Lower lobe of right lung (tissue), 2 donors: ENCODE measurements around the gene ADGRF3. TPM values are rescaled to one million over a fixed set of nuclear protein-coding genes. Genes with fewer than 3 reads are reported as not detected.

Experiments used
- ATAC-seq, 2 donors: fragments of 200-7000 bp; cut with Tn5 transposase; one replicate each; pipeline ENCODE4 v1.9.1; 2020 to 2022; ENCODE audit warnings: mild to moderate bottlenecking in 2 of 2, moderate library complexity in 2 of 2
- DNase-seq: peaks from one replicate; pipeline ENCODE4 v3.0.0-alpha.2; 2020
- H3K27ac ChIP-seq: fragments of 200-600 bp; one replicate; pipeline ENCODE4 v1.8.0; 2022
- H3K27me3 ChIP-seq: fragments of 200-600 bp; one replicate; pipeline ENCODE4 v1.8.0; 2022; ENCODE audit warnings: low read depth
- H3K36me3 ChIP-seq: fragments of 200-600 bp; one replicate; pipeline ENCODE4 v1.8.0; 2022; ENCODE audit warnings: mild to moderate bottlenecking
- H3K4me1 ChIP-seq: fragments of 200-600 bp; one replicate; pipeline ENCODE4 v1.8.0; 2022
- H3K4me3 ChIP-seq: fragments of 200-600 bp; one replicate; pipeline ENCODE4 v1.8.0; 2022; ENCODE audit warnings: mild to moderate bottlenecking
- H3K9me3 ChIP-seq: fragments of 200-600 bp; one replicate; pipeline ENCODE4 v1.8.0; 2022
- intact Hi-C: fragments of 100-400 bp; cut with DNase I; formaldehyde crosslinking; loops from one replicate; pipeline ENCODE4 v1.11.0; 2022
- total RNA-seq: library from RNA; stranded (reverse); fragmentation: NEBNext Ultra II Directional; extraction: Animal tissue kit (Norgen Biotek cat#: 25700); gene quantifications from one replicate; pipeline ENCODE4 v1.2.1, GENCODE V29; 2021
- TF ChIP-seq, protein P1 (sequence below): fragments of 200-600 bp; IDR thresholded peaks from one replicate; pipeline ENCODE4 v1.8.0; 2022; ENCODE audit warnings: antibody characterized with exemption, mild to moderate bottlenecking
- donor health status: DM: no; HTN: yes; CAD: no; lungs with severe emphysema.

ADGRF3 gene
- total RNA-seq, 1 donor from 2014 or later: 0.35 TPM

DNA sequence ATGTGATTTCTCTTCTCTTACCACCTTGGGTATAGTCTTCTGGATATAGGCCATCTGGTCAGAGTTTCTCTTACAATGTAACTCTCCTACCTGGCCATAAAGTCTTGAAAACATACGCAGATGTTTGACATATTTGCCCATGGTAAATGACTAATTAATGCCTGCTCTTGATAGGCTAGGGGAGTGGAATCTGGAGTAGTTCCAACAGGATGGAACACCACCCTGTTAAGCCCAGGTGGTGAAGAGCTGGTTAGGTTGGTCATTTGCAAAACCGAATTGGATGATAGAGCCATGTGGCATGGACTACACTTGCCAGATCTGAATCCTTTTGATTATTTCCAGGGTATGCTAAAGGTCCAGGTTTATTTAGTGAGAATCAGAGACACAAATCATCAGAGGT lies 65.4 kb downstream of the ADGRF3 start:
- TF ChIP-seq, protein P1, sequence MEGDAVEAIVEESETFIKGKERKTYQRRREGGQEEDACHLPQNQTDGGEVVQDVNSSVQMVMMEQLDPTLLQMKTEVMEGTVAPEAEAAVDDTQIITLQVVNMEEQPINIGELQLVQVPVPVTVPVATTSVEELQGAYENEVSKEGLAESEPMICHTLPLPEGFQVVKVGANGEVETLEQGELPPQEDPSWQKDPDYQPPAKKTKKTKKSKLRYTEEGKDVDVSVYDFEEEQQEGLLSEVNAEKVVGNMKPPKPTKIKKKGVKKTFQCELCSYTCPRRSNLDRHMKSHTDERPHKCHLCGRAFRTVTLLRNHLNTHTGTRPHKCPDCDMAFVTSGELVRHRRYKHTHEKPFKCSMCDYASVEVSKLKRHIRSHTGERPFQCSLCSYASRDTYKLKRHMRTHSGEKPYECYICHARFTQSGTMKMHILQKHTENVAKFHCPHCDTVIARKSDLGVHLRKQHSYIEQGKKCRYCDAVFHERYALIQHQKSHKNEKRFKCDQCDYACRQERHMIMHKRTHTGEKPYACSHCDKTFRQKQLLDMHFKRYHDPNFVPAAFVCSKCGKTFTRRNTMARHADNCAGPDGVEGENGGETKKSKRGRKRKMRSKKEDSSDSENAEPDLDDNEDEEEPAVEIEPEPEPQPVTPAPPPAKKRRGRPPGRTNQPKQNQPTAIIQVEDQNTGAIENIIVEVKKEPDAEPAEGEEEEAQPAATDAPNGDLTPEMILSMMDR: no peak
- H3K36me3 ChIP-seq: peaks cover 100% of the 10 kb centered on the region
- H3K4me3 ChIP-seq: no peak overlapping the region
- H3K9me3 ChIP-seq: no peaks in the 10 kb centered on the region
- intact Hi-C loops: no loop called here
- no peak overlapping the region for H3K27ac ChIP-seq
- H3K4me1 ChIP-seq: no peaks in the 10 kb centered on the region
- DNase-seq: no peak
- ATAC-seq: no peak
- H3K27me3 ChIP-seq: no peaks in the 10 kb centered on the region

DNA sequence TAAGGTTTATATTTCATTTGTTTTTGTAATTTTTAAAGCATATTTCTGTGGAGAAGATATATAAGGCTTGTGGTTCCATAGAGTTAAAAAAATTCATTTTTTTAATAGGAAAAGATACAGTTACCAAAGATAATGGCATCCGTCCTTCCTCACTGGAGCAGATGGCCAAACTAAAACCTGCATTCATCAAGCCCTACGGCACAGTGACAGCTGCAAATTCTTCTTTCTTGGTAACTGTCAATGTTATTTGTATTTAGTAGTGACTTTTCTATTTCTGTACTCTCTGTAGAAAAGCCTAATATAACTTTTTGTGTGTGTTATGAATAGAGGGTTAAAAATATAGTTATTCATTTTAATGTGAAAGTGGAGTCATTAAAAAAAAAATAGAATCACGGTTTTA lies 66.7 kb downstream of the ADGRF3 start:
- Histone ChIP-seq H3K4me1 (peaks cover 3% of the 10 kb centered on the region), H3K27ac (no peak overlapping the region), H3K9me3 (no peaks in the 10 kb centered on the region), H3K36me3 (peaks cover 98% of the 10 kb centered on the region), H3K27me3 (no peaks in the 10 kb centered on the region), H3K4me3 (no peak overlapping the region)
- ATAC-seq (no peak), DNase-seq (no peak)
- intact Hi-C loops: no loop called here
- TF ChIP-seq, protein P1: no peak

DNA sequence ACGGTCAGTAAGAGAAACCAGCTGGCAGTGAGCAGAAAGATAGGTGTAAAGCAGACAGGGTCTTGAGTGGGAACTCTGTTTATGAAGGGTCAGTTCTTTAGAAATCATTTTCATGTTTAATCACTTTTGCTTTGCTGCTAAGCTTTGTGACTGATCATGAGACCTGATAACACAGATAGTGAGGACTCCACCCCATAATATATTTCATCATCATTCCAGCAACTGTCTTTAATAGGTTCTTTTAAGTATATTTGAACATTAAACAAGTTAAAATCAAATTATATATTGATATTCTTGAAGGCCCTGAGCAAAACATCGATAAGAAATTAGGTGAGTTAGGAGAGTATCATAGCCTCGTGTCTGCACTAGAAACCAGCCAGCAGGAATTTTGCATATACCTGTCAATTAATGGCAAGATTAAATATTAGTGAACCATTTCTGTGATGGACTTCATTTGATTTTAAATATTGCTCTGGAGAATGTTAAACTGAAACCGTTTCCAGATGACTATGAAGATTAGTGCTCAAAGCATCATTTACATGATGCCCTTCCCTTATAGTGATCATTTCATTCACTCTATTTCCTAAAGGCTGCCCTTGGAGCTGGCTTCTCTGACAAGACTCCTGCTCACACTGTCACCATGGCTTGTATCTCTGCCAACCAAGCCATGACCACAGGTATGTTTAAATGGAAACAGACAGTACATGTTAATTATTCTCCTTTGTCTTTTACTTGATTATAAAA lies 69.9 kb downstream of the ADGRF3 start:
- H3K27ac ChIP-seq: no peak overlapping the region
- H3K9me3 ChIP-seq: no peaks in the 10 kb centered on the region
- DNase-seq (no peak), ATAC-seq (no peak)
- H3K36me3 ChIP-seq: peaks cover 66% of the 10 kb centered on the region
- H3K4me1 ChIP-seq: peaks cover 26% of the 10 kb centered on the region
- TF ChIP-seq, protein P1: no peak
- intact Hi-C loops: no loop called here
- no peak overlapping the region for H3K4me3 ChIP-seq
- no peaks in the 10 kb centered on the region for H3K27me3 ChIP-seq

DNA sequence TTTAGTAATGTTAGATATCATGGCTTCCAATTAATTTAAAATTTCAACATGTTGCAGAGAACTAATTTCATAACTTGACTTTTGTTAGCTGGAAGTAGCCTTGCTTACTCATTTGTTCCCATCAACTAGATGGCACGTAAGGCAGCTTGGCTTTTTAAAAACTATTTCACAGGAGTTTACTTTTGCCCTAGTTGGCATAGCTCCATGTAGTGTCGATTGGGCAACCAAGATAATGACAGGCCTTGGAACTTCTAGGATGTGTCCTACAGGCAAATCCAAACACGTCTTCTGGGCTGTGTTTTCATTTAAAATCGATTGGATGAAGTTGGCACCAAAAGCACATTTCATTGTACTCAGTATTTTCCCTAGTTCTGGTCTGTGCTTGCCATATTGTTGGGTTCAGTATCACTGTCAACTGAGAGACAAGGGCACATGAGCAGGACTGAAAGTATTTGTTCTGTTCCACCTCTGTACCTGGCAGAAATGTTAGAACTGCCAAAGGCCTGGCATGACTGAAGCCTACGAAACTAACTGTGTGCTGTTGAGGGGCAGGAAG lies 72.5 kb downstream of the ADGRF3 start:
- no peaks in the 10 kb centered on the region for H3K9me3 ChIP-seq
- intact Hi-C loops: no loop called here
- H3K4me1 ChIP-seq: peaks cover 30% of the 10 kb centered on the region
- peak overlapping the region; percentile 64 for H3K27ac ChIP-seq
- peaks cover 40% of the 10 kb centered on the region for H3K36me3 ChIP-seq
- ATAC-seq (peak; percentile 90 to 92), DNase-seq (no peak)
- H3K4me3 ChIP-seq: no peak overlapping the region
- TF ChIP-seq, protein P1: no peak
- H3K27me3 ChIP-seq: no peaks in the 10 kb centered on the region

DNA sequence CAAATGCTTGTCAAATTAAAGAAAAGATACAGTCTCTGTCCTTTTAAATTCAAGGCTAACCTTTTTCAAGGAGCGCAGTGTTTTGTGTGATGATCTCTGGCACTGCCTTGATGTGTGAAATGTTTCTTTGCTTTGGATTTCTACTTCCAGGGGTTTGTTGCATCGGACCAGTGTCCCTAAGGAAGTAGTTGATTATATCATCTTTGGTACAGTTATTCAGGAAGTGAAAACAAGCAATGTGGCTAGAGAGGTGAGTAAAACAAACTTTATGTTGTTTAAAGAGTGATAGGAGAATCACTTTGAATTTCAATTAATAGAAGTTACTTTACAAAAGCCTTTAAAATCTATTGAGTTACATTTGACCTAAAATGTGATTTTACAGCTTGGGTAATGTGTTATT lies 73.1 kb downstream of the ADGRF3 start:
- Histone ChIP-seq H3K27ac (peak overlapping the region; percentile 64), H3K9me3 (no peaks in the 10 kb centered on the region), H3K36me3 (peaks cover 34% of the 10 kb centered on the region), H3K27me3 (no peaks in the 10 kb centered on the region), H3K4me1 (peaks cover 30% of the 10 kb centered on the region), H3K4me3 (no peak overlapping the region)
- peak; percentile 39 to 51 for ATAC-seq
- intact Hi-C loops: no loop called here
- TF ChIP-seq, protein P1: no peak
- DNase-seq: no peak
